ENCODE results near the gene SDK1.

SDK1 gene

DNA sequence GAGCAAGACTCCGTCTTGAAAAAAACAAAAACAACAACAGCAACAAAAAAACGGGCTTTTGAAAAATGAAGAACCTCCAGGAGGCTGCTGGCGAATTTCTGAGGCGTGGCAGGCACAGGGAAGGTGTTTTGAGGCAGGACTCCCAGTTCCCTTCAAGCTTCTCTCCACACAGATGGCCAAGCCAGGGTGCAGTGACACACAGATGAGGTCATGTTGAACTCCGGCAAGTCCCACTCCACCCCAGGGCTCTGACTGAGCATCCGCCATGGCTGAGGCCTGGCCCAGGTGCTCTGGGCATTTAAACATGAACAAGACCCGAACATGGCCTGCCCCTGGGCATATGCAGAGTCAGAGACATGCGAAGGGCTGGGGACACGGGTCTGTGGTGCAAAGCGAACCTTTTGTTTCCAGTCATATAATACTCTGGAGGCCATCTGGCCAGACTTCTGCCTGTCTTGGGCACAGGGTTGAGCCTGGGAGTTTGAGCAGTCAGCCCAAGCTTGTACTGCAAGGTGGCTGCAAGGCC, 866.4 kb downstream of the SDK1 start:
- Histone ChIP-seq H3K4me1 (ENCODE audit: control insufficient read depth in 1 of 2, insufficient read depth in 2 of 2, low read length in 2 of 2) (no peaks in the 10 kb centered on the region), H3K36me3 (ENCODE audit: control insufficient read depth in 1 of 2, insufficient read depth in 2 of 2, low read length in 2 of 2) (peaks cover 13 to 15% of the 10 kb centered on the region in 2 experiments), H2AFZ (ENCODE audit: insufficient read depth, low read length, poor library complexity) (no peak overlapping the region), H3K23ac (ENCODE audit: low read length) (no peak overlapping the region), H3K27ac (ENCODE audit: low read depth, low read length) (no peak overlapping the region), H3K4me3 (ENCODE audit: low read depth, low read length) (no peak overlapping the region), H4K91ac (ENCODE audit: low read depth, low read length) (no peak overlapping the region), H2BK12ac (ENCODE audit: low read length) (no peak overlapping the region), H3K18ac (ENCODE audit: low read length) (no peak overlapping the region), H3K14ac (ENCODE audit: low read length) (no peak overlapping the region), H3K4ac (ENCODE audit: low read depth, low read length) (no peak overlapping the region), H4K8ac (ENCODE audit: low read depth, low read length) (no peak overlapping the region), H2BK5ac (ENCODE audit: low read depth, low read length, poor library complexity) (no peak overlapping the region), H3K27me3 (ENCODE audit: insufficient read depth, low read length) (no peaks in the 10 kb centered on the region), H3K4me2 (ENCODE audit: low read length) (no peak overlapping the region), H4K12ac (ENCODE audit: low read depth, low read length) (no peak overlapping the region), H3K79me1 (ENCODE audit: low read length) (no peaks in the 10 kb centered on the region), H3K9ac (ENCODE audit: low read length) (no peak overlapping the region), H2BK120ac (ENCODE audit: insufficient read depth, low read length, poor library complexity) (no peak overlapping the region), H3K9me3 (ENCODE audit: insufficient read depth, low read depth, low read length) (no peaks in the 10 kb centered on the region), H2AK5ac (ENCODE audit: low read length) (no peak overlapping the region), H3K79me2 (ENCODE audit: control insufficient read depth, insufficient read depth, low read length, poor library complexity) (no peaks in the 10 kb centered on the region)
- no peak for DNase-seq
- WGBS (ENCODE audit: extremely low coverage, insufficient coverage, insufficient read length): no CpG with 5 or more reads among the region's 10 CpGs

- WGBS (ENCODE audit: extremely low coverage, insufficient coverage, insufficient read length): no CpG with 5 or more reads among the region's 10 CpGs
- no peak overlapping the region for H3K18ac ChIP-seq (ENCODE audit: low read length)
Observed at GRCh38 chr7:4168041-4168440, 867.0 kb downstream of the SDK1 start.

GRCh38 chr7:4168541-4168940, 867.5 kb downstream of the SDK1 start:
- WGBS (ENCODE audit: extremely low coverage, insufficient coverage, insufficient read length): no CpG with 5 or more reads among the region's 7 CpGs
- no peak overlapping the region for H3K4me3 ChIP-seq (ENCODE audit: low read depth, low read length)
- H2AK5ac ChIP-seq (ENCODE audit: low read length): no peak overlapping the region

More at GRCh38 chr7:4168041-4168440, 867.0 kb downstream of the SDK1 start:
- Histone ChIP-seq H3K9ac (ENCODE audit: low read length) (no peak overlapping the region), H2AFZ (ENCODE audit: insufficient read depth, low read length, poor library complexity) (no peak overlapping the region), H3K36me3 (ENCODE audit: control insufficient read depth in 1 of 2, insufficient read depth in 2 of 2, low read length in 2 of 2) (peaks cover 13 to 15% of the 10 kb centered on the region in 2 experiments), H3K27me3 (ENCODE audit: insufficient read depth, low read length) (no peaks in the 10 kb centered on the region), H3K4me3 (ENCODE audit: low read depth, low read length) (no peak overlapping the region), H2BK12ac (ENCODE audit: low read length) (no peak overlapping the region), H3K4ac (ENCODE audit: low read depth, low read length) (no peak overlapping the region), H2BK120ac (ENCODE audit: insufficient read depth, low read length, poor library complexity) (no peak overlapping the region), H3K14ac (ENCODE audit: low read length) (no peak overlapping the region), H4K8ac (ENCODE audit: low read depth, low read length) (no peak overlapping the region), H3K79me2 (ENCODE audit: control insufficient read depth, insufficient read depth, low read length, poor library complexity) (no peaks in the 10 kb centered on the region), H3K27ac (ENCODE audit: low read depth, low read length) (no peak overlapping the region), H3K79me1 (ENCODE audit: low read length) (no peaks in the 10 kb centered on the region), H2BK5ac (ENCODE audit: low read depth, low read length, poor library complexity) (no peak overlapping the region), H4K12ac (ENCODE audit: low read depth, low read length) (no peak overlapping the region), H3K23ac (ENCODE audit: low read length) (no peak overlapping the region), H4K91ac (ENCODE audit: low read depth, low read length) (no peak overlapping the region), H3K4me2 (ENCODE audit: low read length) (no peak overlapping the region), H2AK5ac (ENCODE audit: low read length) (no peak overlapping the region), H3K4me1 (ENCODE audit: control insufficient read depth in 1 of 2, insufficient read depth in 2 of 2, low read length in 2 of 2) (no peaks in the 10 kb centered on the region), H3K9me3 (ENCODE audit: insufficient read depth, low read depth, low read length) (no peaks in the 10 kb centered on the region)
- no peak for DNase-seq

GRCh38 chr7:4169455-4169854, 868.4 kb downstream of the SDK1 start:
- H3K4ac ChIP-seq (ENCODE audit: low read depth, low read length): no peak overlapping the region
- WGBS (ENCODE audit: extremely low coverage, insufficient coverage, insufficient read length): no CpG with 5 or more reads among the region's 10 CpGs
- H2AK5ac ChIP-seq (ENCODE audit: low read length): no peak overlapping the region
- no peak overlapping the region for H2BK5ac ChIP-seq (ENCODE audit: low read depth, low read length, poor library complexity)
- H3K36me3 ChIP-seq (ENCODE audit: control insufficient read depth in 1 of 2, insufficient read depth in 2 of 2, low read length in 2 of 2): peaks cover 7 to 8% of the 10 kb centered on the region in 2 experiments
- no peak overlapping the region for H3K4me3 ChIP-seq (ENCODE audit: low read depth, low read length)
- no peaks in the 10 kb centered on the region for H3K9me3 ChIP-seq (ENCODE audit: insufficient read depth, low read depth, low read length)
- H2BK12ac ChIP-seq (ENCODE audit: low read length): no peak overlapping the region
- no peak overlapping the region for H4K91ac ChIP-seq (ENCODE audit: low read depth, low read length)
- no peaks in the 10 kb centered on the region for H3K79me1 ChIP-seq (ENCODE audit: low read length)
- peak in 1 of 2 donors; percentile 25 for DNase-seq
- H3K79me2 ChIP-seq (ENCODE audit: control insufficient read depth, insufficient read depth, low read length, poor library complexity): no peaks in the 10 kb centered on the region
- no peak overlapping the region for H2AFZ ChIP-seq (ENCODE audit: insufficient read depth, low read length, poor library complexity)
- no peak overlapping the region for H4K8ac ChIP-seq (ENCODE audit: low read depth, low read length)
- no peak overlapping the region for H3K14ac ChIP-seq (ENCODE audit: low read length)
- no peak overlapping the region for H3K27ac ChIP-seq (ENCODE audit: low read depth, low read length)
- no peak overlapping the region for H3K23ac ChIP-seq (ENCODE audit: low read length)
- H3K4me2 ChIP-seq (ENCODE audit: low read length): no peak overlapping the region
- no peak overlapping the region for H2BK120ac ChIP-seq (ENCODE audit: insufficient read depth, low read length, poor library complexity)
- H4K12ac ChIP-seq (ENCODE audit: low read depth, low read length): no peak overlapping the region
- no peak overlapping the region for H3K18ac ChIP-seq (ENCODE audit: low read length)
- H3K4me1 ChIP-seq (ENCODE audit: control insufficient read depth in 1 of 2, insufficient read depth in 2 of 2, low read length in 2 of 2): no peaks in the 10 kb centered on the region
- H3K9ac ChIP-seq (ENCODE audit: low read length): no peak overlapping the region
- no peaks in the 10 kb centered on the region for H3K27me3 ChIP-seq (ENCODE audit: insufficient read depth, low read length)

More at GRCh38 chr7:4168541-4168940, 867.5 kb downstream of the SDK1 start:
- Histone ChIP-seq H2BK12ac (ENCODE audit: low read length) (no peak overlapping the region), H3K4me2 (ENCODE audit: low read length) (no peak overlapping the region), H3K18ac (ENCODE audit: low read length) (no peak overlapping the region), H3K9ac (ENCODE audit: low read length) (no peak overlapping the region), H4K91ac (ENCODE audit: low read depth, low read length) (no peak overlapping the region), H4K8ac (ENCODE audit: low read depth, low read length) (no peak overlapping the region), H3K27me3 (ENCODE audit: insufficient read depth, low read length) (no peaks in the 10 kb centered on the region), H2BK5ac (ENCODE audit: low read depth, low read length, poor library complexity) (no peak overlapping the region), H3K4ac (ENCODE audit: low read depth, low read length) (no peak overlapping the region), H3K4me1 (ENCODE audit: control insufficient read depth in 1 of 2, insufficient read depth in 2 of 2, low read length in 2 of 2) (no peaks in the 10 kb centered on the region), H3K79me1 (ENCODE audit: low read length) (no peaks in the 10 kb centered on the region), H3K14ac (ENCODE audit: low read length) (no peak overlapping the region), H2AFZ (ENCODE audit: insufficient read depth, low read length, poor library complexity) (no peak overlapping the region), H3K79me2 (ENCODE audit: control insufficient read depth, insufficient read depth, low read length, poor library complexity) (no peaks in the 10 kb centered on the region), H4K12ac (ENCODE audit: low read depth, low read length) (no peak overlapping the region), H3K36me3 (ENCODE audit: control insufficient read depth in 1 of 2, insufficient read depth in 2 of 2, low read length in 2 of 2) (peaks cover 11 to 13% of the 10 kb centered on the region in 2 experiments), H2BK120ac (ENCODE audit: insufficient read depth, low read length, poor library complexity) (no peak overlapping the region), H3K9me3 (ENCODE audit: insufficient read depth, low read depth, low read length) (no peaks in the 10 kb centered on the region), H3K27ac (ENCODE audit: low read depth, low read length) (no peak overlapping the region), H3K23ac (ENCODE audit: low read length) (no peak overlapping the region)
- no peak for DNase-seq

All from trophoblast cell (in vitro differentiated cells and primary cell).